Activated B cell treated with CpG ODN at 0.5 μM for 24 hours (primary cell): ENCODE measurements around the gene KHK. TPM values are rescaled to one million over a fixed set of nuclear protein-coding genes. Genes with fewer than 3 reads are reported as not detected.

Experiments
- ATAC-seq: fragments of 200-7000 bp; cut with Tn5 transposase; one replicate; pipeline ENCODE4 v1.10.0; 2021; ENCODE audit warnings: low read depth, mild to moderate bottlenecking, moderate library complexity
- CTCF ChIA-PET: fragments of 350-600 bp; sonication (Branson Sonifier 250); formaldehyde crosslinking; loops from one replicate; lab custom pipeline; 2021; ENCODE audit warnings: antibody characterized with exemption; lab: Charles Lee
- POLR2A ChIA-PET: fragments of 350-600 bp; sonication (Branson Sonifier 250); formaldehyde crosslinking; loops from one replicate; lab custom pipeline; 2021; ENCODE audit warnings: antibody characterized with exemption; lab: Charles Lee
- DNase-seq: peaks from one replicate; pipeline ENCODE4 v3.0.0; 2022
- H3K27ac Mint-ChIP-seq: one replicate; pipeline ENCODE4 v1.8.0; 2020; ENCODE audit warnings: mixed read lengths
- H3K27me3 Mint-ChIP-seq: one replicate; pipeline ENCODE4 v1.8.0; 2021; ENCODE audit warnings: mixed read lengths
- H3K36me3 Mint-ChIP-seq: one replicate; pipeline ENCODE4 v1.8.0; 2021; ENCODE audit warnings: low read depth, mixed read lengths
- H3K4me1 Mint-ChIP-seq: one replicate; pipeline ENCODE4 v1.8.0; 2021; ENCODE audit warnings: mixed read lengths
- H3K4me3 Mint-ChIP-seq: one replicate; pipeline ENCODE4 v1.8.0; 2020; ENCODE audit warnings: mild to moderate bottlenecking, mixed read lengths
- H3K9me3 Mint-ChIP-seq: one replicate; pipeline ENCODE4 v1.8.0; 2020; ENCODE audit warnings: mixed read lengths
- intact Hi-C: fragments of 100-400 bp; cut with micrococcal nuclease; formaldehyde crosslinking; loops from one replicate; pipeline ENCODE4 v1.15.1; 2024
- total RNA-seq: library from RNA; stranded (reverse); gene quantifications from 2 replicates; pipeline ENCODE4 v1.2.3, GENCODE V29; 2022
- TF ChIP-seq, protein P1 (sequence below): fragments of 200-600 bp; IDR thresholded peaks from one replicate; pipeline ENCODE4 v1.8.0; 2022; ENCODE audit warnings: antibody characterized with exemption, mild to moderate bottlenecking

Gene KHK
- total RNA-seq, 1 donor from 2014 or later, result 2.6 TPM

DNA sequence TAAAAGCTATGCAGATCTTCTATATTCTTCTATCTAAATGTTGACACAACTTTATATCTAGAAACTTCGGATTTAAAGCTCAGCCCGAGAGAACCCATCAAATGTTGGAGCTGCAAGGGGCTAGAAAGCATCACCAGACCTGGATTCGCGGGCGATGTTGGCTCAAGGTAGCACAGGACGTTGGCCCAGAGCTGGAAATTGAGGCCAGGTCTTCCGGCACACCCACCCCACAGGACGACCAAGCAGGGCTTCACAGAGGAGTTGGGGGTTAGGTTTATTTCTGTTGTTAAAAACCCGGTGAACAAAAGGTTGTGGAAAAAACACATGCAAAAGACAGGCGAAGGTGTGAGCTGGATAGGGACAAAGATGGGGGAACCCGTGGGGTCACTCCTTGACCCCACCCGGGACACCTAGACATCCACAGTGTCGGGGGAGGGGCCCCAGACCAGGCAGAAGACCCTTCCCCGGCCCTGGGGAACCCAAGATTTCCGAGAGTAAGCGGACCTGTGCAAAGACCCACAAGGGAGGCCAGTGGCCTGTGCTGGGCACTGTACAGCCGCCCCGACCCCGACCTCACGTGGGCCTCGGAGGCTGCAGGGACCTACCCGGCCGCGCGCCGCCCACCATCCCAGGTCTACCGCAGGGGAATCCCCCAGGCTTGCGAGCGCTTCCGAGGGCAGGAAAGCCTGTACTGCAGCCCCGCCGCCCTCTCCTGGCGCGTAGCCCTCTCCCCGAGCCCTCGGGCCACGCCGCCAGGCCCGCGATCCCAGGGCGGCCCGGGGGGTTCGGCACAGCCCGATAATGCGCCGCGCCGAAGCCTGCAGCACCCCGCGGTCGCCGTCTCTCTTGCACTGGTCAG lies 36.9 kb upstream of the KHK start:
- CTCF ChIA-PET, result interaction anchor here (0.8 to 2.1 kb wide), 8 partner anchors 8 to 88 kb away, joined by 3 to 12 read pairs (median 4); partner anchors contain the start of genes OST4 and TMEM214
- H3K4me3 Mint-ChIP-seq, result peak overlapping the region; percentile 97
- TF ChIP-seq, protein P1, sequence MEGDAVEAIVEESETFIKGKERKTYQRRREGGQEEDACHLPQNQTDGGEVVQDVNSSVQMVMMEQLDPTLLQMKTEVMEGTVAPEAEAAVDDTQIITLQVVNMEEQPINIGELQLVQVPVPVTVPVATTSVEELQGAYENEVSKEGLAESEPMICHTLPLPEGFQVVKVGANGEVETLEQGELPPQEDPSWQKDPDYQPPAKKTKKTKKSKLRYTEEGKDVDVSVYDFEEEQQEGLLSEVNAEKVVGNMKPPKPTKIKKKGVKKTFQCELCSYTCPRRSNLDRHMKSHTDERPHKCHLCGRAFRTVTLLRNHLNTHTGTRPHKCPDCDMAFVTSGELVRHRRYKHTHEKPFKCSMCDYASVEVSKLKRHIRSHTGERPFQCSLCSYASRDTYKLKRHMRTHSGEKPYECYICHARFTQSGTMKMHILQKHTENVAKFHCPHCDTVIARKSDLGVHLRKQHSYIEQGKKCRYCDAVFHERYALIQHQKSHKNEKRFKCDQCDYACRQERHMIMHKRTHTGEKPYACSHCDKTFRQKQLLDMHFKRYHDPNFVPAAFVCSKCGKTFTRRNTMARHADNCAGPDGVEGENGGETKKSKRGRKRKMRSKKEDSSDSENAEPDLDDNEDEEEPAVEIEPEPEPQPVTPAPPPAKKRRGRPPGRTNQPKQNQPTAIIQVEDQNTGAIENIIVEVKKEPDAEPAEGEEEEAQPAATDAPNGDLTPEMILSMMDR, result no peak
- DNase-seq, result peak; percentile 55
- peaks cover 20% of the 10 kb centered on the region for H3K36me3 Mint-ChIP-seq
- intact Hi-C loops, result loop anchor here (1.0 to 10.0 kb wide), 11 partner anchors 7 to 1017 kb away; partner anchors contain the start of genes ADGRF3, ATRAID, BABAM2 and CENPA
- peak overlapping the region; percentile 100 for H3K27ac Mint-ChIP-seq
- H3K4me1 Mint-ChIP-seq, result peaks cover 19% of the 10 kb centered on the region
- peak; percentile 20 for ATAC-seq
- POLR2A ChIA-PET, result interaction anchor here (0.6 to 10.5 kb wide), 13 partner anchors 8 to 768 kb away, joined by 3 to 204 read pairs (median 6); partner anchors contain the start of genes ATRAID, EIF2B4, KHK and OST4
- H3K27me3 Mint-ChIP-seq, result peaks cover 6% of the 10 kb centered on the region
- H3K9me3 Mint-ChIP-seq, result no peaks in the 10 kb centered on the region

DNA sequence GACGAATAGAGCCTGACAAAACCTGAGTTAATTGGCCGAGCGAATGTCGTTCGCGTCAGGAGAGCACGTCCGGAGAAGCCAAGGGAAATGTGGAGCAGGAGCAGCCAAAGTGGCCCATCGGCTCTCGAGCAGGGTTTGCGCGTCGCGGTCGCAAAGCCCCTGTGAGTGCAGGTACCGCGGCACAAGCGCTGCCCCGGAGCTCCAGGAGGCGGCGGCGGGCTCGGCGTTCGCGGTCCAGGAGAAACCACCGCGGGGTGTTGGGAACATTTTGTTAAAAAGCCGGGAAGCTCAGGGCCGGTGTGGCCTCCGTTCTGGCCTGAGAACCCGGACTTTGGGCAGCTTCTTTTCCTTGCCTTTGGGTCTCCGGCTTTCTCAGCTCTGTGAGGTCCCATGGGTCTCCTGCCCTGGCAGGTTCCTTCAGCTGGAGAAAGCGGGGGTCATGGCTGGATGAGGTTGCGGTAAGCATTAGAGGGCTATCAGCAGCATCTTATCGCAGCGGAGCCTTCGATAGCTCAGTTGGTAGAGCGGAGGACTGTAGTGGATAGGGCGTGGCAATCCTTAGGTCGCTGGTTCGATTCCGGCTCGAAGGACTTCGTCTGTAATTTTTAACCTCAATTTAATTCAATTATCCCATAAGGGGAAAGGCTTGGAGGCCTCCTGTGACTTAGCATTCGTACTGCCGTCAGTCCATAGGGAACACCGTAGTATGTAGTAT lies 36.1 kb upstream of the KHK start:
- peaks cover 28% of the 10 kb centered on the region for H3K36me3 Mint-ChIP-seq
- H3K27me3 Mint-ChIP-seq, result peaks cover 6% of the 10 kb centered on the region
- ChIA-PET POLR2A (interaction anchor here (0.6 to 10.5 kb wide), 13 partner anchors 9 to 1777 kb away, joined by 3 to 204 read pairs (median 6); partner anchors contain the start of genes ATRAID, EIF2B4, KHK and OST4), CTCF (interaction anchor here (0.8 to 2.1 kb wide), 9 partner anchors 9 to 319 kb away, joined by 3 to 12 read pairs (median 3); partner anchors contain the start of genes OST4 and TMEM214)
- intact Hi-C loops, result loop anchor here (1.0 to 10.0 kb wide), 11 partner anchors 8 to 1018 kb away; partner anchors contain the start of genes ADGRF3, ATRAID, BABAM2 and CENPA
- no peaks in the 10 kb centered on the region for H3K9me3 Mint-ChIP-seq
- H3K27ac Mint-ChIP-seq, result peak overlapping the region; percentile 100
- peak overlapping the region; percentile 97 for H3K4me3 Mint-ChIP-seq
- ATAC-seq, result peak; percentile 60
- H3K4me1 Mint-ChIP-seq, result peaks cover 19% of the 10 kb centered on the region
- TF ChIP-seq, protein P1, result no peak
- peak; percentile 91 for DNase-seq

DNA sequence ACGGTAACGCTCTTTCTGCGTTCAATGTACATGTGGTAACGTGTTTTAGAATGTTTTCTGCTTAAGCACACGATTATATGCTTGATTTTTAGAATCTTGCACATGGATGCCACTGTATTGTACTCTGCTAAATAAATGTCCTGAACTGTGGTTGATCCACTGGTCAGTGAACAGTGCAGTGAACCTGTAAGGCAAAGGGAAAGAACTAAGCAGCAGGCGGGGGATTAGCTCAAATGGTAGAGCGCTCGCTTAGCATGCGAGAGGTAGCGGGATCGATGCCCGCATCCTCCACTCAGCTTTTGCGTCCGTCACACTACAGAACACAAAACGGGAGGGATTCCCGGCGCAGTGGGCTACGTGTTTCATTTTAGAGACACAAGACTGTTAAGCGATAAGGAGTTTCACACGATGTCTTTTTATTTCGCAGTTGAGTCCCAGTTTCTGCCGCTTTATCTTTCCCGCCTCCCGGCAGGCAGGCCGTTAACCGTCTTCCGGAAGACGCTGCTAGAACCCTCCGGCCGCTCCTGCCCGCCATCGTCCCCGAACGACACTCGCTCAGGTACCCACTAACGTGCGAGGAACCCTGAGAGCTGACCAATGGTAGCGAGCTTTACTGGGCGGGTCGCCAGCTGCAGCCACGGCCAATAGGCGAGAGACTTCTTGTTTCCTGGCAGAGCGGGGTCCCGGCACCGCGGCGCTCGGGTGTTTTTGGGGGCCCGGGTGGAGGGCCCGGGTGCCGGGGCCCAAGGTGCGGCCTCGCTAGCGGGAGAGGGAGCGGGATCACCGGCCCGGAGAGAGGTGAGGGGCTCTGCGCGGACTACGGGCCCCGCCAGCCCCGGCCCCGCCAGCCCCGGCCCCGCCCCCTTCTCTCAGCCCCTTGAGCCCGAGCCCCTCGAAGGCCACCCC lies 35.3 kb upstream of the KHK start, which contains the start of gene AGBL5:
Gene AGBL5 (plus strand): TSS at position 673 of the 906 bp plus-strand sequence. CDS start 1,291 bp downstream, outside the sequence.
- intact Hi-C loops, result loop anchor here (1.0 to 10.0 kb wide), 14 partner anchors 9 to 1019 kb away; partner anchors contain the start of genes ADGRF3, ATRAID, BABAM2 and CENPA
- Mint-ChIP-seq H3K27ac (peak within 1 kb of the TSS; percentile 100), H3K36me3 (peaks cover 36% of the 10 kb centered on the region), H3K27me3 (peaks cover 6% of the 10 kb centered on the region), H3K9me3 (no peaks in the 10 kb centered on the region), H3K4me3 (peak within 1 kb of the TSS; percentile 97), H3K4me1 (peaks cover 19% of the 10 kb centered on the region)
- POLR2A ChIA-PET, result interaction anchor here (0.6 to 10.5 kb wide), 19 partner anchors 8 to 1819 kb away, joined by 3 to 204 read pairs (median 4); partner anchors contain the start of genes ATRAID, EIF2B4, KHK and OST4
- peak; percentile 94 for DNase-seq
- peak; percentile 74 for ATAC-seq
- CTCF ChIA-PET, result interaction anchor here (0.7 to 2.1 kb wide), 9 partner anchors 10 to 318 kb away, joined by 3 to 12 read pairs (median 3); partner anchors contain the start of genes KHK, OST4 and TMEM214
- TF ChIP-seq, protein P1, result no peak
